ENCODE measurements around the gene KCNS3.

The KCNS3 gene

GRCh38 chr2:17864676-17865075, 13.8 kb upstream of the KCNS3 start:
- no peak overlapping the region for H2AFZ ChIP-seq (ENCODE audit: low read length)
- no peak overlapping the region for H3K4me3 ChIP-seq (ENCODE audit: low read length, poor library complexity, severe bottlenecking)
- H3K9me3 ChIP-seq (ENCODE audit: insufficient read depth, low read depth, low read length), result no peaks in the 10 kb centered on the region
- H3F3A ChIP-seq (ENCODE audit: low read depth), result no peaks in the 10 kb centered on the region
- H3K27me3 ChIP-seq (ENCODE audit: insufficient read depth, low read length, poor library complexity, severe bottlenecking), result no peaks in the 10 kb centered on the region
- no peak overlapping the region for H3K9ac ChIP-seq (ENCODE audit: low read depth, low read length, poor library complexity, severe bottlenecking)
- no peaks in the 10 kb centered on the region for H3K4me1 ChIP-seq (ENCODE audit: insufficient read depth, low read length, poor library complexity, severe bottlenecking)
- H3K9me2 ChIP-seq (replicated peaks; ENCODE audit: low read depth, low read length), result no peaks in the 10 kb centered on the region
- no peaks in the 10 kb centered on the region for H4K20me1 ChIP-seq (ENCODE audit: insufficient read depth, low read length, poor library complexity, severe bottlenecking)
- no peak overlapping the region for H3K4me2 ChIP-seq (ENCODE audit: low read depth, low read length, poor library complexity, severe bottlenecking)
- no peaks in the 10 kb centered on the region for H3K79me2 ChIP-seq (ENCODE audit: insufficient read depth, low read length)
- H3K36me3 ChIP-seq (ENCODE audit: insufficient read depth, low read length), result no peaks in the 10 kb centered on the region
- TF ChIP-seq EZH2phosphoT487 (IDR thresholded peaks at IDR 0.05; ENCODE audit: borderline replicate concordance), result no peak
- TF ChIP-seq, protein P1, sequence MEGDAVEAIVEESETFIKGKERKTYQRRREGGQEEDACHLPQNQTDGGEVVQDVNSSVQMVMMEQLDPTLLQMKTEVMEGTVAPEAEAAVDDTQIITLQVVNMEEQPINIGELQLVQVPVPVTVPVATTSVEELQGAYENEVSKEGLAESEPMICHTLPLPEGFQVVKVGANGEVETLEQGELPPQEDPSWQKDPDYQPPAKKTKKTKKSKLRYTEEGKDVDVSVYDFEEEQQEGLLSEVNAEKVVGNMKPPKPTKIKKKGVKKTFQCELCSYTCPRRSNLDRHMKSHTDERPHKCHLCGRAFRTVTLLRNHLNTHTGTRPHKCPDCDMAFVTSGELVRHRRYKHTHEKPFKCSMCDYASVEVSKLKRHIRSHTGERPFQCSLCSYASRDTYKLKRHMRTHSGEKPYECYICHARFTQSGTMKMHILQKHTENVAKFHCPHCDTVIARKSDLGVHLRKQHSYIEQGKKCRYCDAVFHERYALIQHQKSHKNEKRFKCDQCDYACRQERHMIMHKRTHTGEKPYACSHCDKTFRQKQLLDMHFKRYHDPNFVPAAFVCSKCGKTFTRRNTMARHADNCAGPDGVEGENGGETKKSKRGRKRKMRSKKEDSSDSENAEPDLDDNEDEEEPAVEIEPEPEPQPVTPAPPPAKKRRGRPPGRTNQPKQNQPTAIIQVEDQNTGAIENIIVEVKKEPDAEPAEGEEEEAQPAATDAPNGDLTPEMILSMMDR (conservative IDR thresholded peaks at IDR 0.05; ENCODE audit: low read length), result no peak

DNA sequence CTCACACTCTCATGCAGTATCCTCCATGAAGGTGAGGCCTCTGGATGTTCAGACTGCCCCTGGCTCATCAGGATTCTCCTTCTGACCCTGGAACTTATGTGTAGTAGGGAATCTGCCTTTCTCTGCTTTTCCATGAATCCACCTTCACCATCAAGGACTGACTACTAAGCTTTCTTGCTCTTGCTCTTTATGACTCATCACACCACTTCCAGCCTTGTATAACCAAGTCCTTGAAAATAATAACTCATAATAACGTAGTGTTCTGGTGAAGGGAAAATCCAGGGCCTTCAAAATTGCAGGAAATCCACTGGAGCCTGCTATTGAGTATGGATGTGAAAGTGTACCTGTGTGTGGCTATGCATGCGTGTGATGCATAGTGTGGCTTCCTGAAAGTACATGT, 11.3 kb upstream of the KCNS3 start:
- Histone ChIP-seq H4K20me1 (ENCODE audit: insufficient read depth, low read length, poor library complexity, severe bottlenecking) (no peaks in the 10 kb centered on the region), H3K79me2 (ENCODE audit: insufficient read depth, low read length) (no peaks in the 10 kb centered on the region), H3F3A (ENCODE audit: low read depth) (no peaks in the 10 kb centered on the region), H2AFZ (ENCODE audit: low read length) (no peak overlapping the region), H3K4me1 (ENCODE audit: insufficient read depth, low read length, poor library complexity, severe bottlenecking) (no peaks in the 10 kb centered on the region), H3K36me3 (ENCODE audit: insufficient read depth, low read length) (no peaks in the 10 kb centered on the region), H3K9me2 (replicated peaks; ENCODE audit: low read depth, low read length) (no peaks in the 10 kb centered on the region), H3K9me3 (ENCODE audit: insufficient read depth, low read depth, low read length) (no peaks in the 10 kb centered on the region), H3K9ac (ENCODE audit: low read depth, low read length, poor library complexity, severe bottlenecking) (no peak overlapping the region), H3K4me3 (ENCODE audit: low read length, poor library complexity, severe bottlenecking) (no peak overlapping the region), H3K27me3 (ENCODE audit: insufficient read depth, low read length, poor library complexity, severe bottlenecking) (no peaks in the 10 kb centered on the region), H3K4me2 (ENCODE audit: low read depth, low read length, poor library complexity, severe bottlenecking) (no peak overlapping the region)
- TF ChIP-seq, protein P1 (conservative IDR thresholded peaks at IDR 0.05; ENCODE audit: low read length), result no peak
- no peak for TF ChIP-seq EZH2phosphoT487 (IDR thresholded peaks at IDR 0.05; ENCODE audit: borderline replicate concordance)

GRCh38 chr2:17869128-17869527, 9.3 kb upstream of the KCNS3 start:
- no peak overlapping the region for H2AFZ ChIP-seq (ENCODE audit: low read length)

More at GRCh38 chr2:17869128-17869527, 9.3 kb upstream of the KCNS3 start:
- H3K79me2 ChIP-seq (ENCODE audit: insufficient read depth, low read length), result no peaks in the 10 kb centered on the region
- no peaks in the 10 kb centered on the region for H3K4me1 ChIP-seq (ENCODE audit: insufficient read depth, low read length, poor library complexity, severe bottlenecking)
- TF ChIP-seq EZH2phosphoT487 (IDR thresholded peaks at IDR 0.05; ENCODE audit: borderline replicate concordance), result no peak
- TF ChIP-seq, protein P1 (conservative IDR thresholded peaks at IDR 0.05; ENCODE audit: low read length), result no peak
- no peaks in the 10 kb centered on the region for H3K27me3 ChIP-seq (ENCODE audit: insufficient read depth, low read length, poor library complexity, severe bottlenecking)
- H3K9me3 ChIP-seq (ENCODE audit: insufficient read depth, low read depth, low read length), result no peaks in the 10 kb centered on the region
- H3K9me2 ChIP-seq (replicated peaks; ENCODE audit: low read depth, low read length), result no peaks in the 10 kb centered on the region
- no peak overlapping the region for H3K4me3 ChIP-seq (ENCODE audit: low read length, poor library complexity, severe bottlenecking)
- H3K36me3 ChIP-seq (ENCODE audit: insufficient read depth, low read length), result no peaks in the 10 kb centered on the region
- H4K20me1 ChIP-seq (ENCODE audit: insufficient read depth, low read length, poor library complexity, severe bottlenecking), result no peaks in the 10 kb centered on the region
- H3K9ac ChIP-seq (ENCODE audit: low read depth, low read length, poor library complexity, severe bottlenecking), result no peak overlapping the region
- H3K4me2 ChIP-seq (ENCODE audit: low read depth, low read length, poor library complexity, severe bottlenecking), result no peak overlapping the region
- no peaks in the 10 kb centered on the region for H3F3A ChIP-seq (ENCODE audit: low read depth)

Measured in Loucy (cell line).